HG03378 (cell line): ENCODE data around the gene MCF2.
A peak's percentile ranks its signal among the peaks of the same experiment; 100 is the strongest.
"Not testable (repeated sequence)": the region's sequence is repeated elsewhere in the genome, so short reads cannot be mapped to it uniquely, and the experiment has no call there.

Experiments used
- ATAC-seq: cut with Tn5 transposase; IDR thresholded peaks from one replicate; pipeline ENCODE4 v1.9.1; 2021; ENCODE audit warnings: mild to moderate bottlenecking, moderate library complexity; ENCODE audit not compliant: unreplicated experiment

MCF2 gene

GRCh38 chrX:139708067-139708466 lies at the start of gene MCF2:
TSS of gene MCF2 (minus strand) at chrX:139708167. CDS start at chrX:139651744, 56,423 bp downstream.
- ATAC-seq = no peak

- ATAC-seq = no peak
These were observed 43.1 kb upstream of the MCF2 start for GRCh38 chrX:139751053-139751452.

GRCh38 chrX:139750390-139750789 lies 42.4 kb upstream of the MCF2 start:
- no peak for ATAC-seq

- ATAC-seq = peak; percentile 62
These were observed 31.2 kb upstream of the MCF2 start for GRCh38 chrX:139739138-139739537.

GRCh38 chrX:139738581-139738980 lies 30.6 kb upstream of the MCF2 start:
- no peak for ATAC-seq

GRCh38 chrX:139736151-139736550 lies 28.2 kb upstream of the MCF2 start:
- no peak for ATAC-seq

- ATAC-seq = no peak
These were observed 27.0 kb upstream of the MCF2 start for GRCh38 chrX:139734996-139735395.

- ATAC-seq = peak; percentile 80
These were observed 17.8 kb upstream of the MCF2 start for GRCh38 chrX:139725720-139726119.

- no peak for ATAC-seq
These were observed 16.7 kb upstream of the MCF2 start for GRCh38 chrX:139724626-139725025.

- ATAC-seq = no peak
These were observed 13.0 kb upstream of the MCF2 start for GRCh38 chrX:139720979-139721378.

GRCh38 chrX:139720136-139720535 lies 12.2 kb upstream of the MCF2 start:
- no peak for ATAC-seq

- no peak for ATAC-seq
These were observed 5.3 kb downstream of the MCF2 start for GRCh38 chrX:139702658-139703057.

- no peak for ATAC-seq
These were observed 15.1 kb downstream of the MCF2 start for GRCh38 chrX:139692908-139693307.

GRCh38 chrX:139692506-139692849 lies 15.5 kb downstream of the MCF2 start:
- ATAC-seq = peak; percentile 45

GRCh38 chrX:139691843-139692505 lies 16.0 kb downstream of the MCF2 start:
- ATAC-seq = peak; percentile 38

- no peak for ATAC-seq
These were observed 16.5 kb downstream of the MCF2 start for GRCh38 chrX:139691493-139691842.

- ATAC-seq = not testable (repeated sequence)
These were observed 22.8 kb downstream of the MCF2 start for GRCh38 chrX:139685175-139685574.

- ATAC-seq = no peak
These were observed 27.6 kb downstream of the MCF2 start for GRCh38 chrX:139680356-139680755.

- ATAC-seq = peak; percentile 93
These were observed 60.4 kb downstream of the MCF2 start for GRCh38 chrX:139647597-139647996.

GRCh38 chrX:139642241-139642927 lies 65.6 kb downstream of the MCF2 start:
- no peak for ATAC-seq

- no peak for ATAC-seq
These were observed 67.7 kb downstream of the MCF2 start for GRCh38 chrX:139640259-139640658.

GRCh38 chrX:139639253-139639652 lies 68.7 kb downstream of the MCF2 start:
- no peak for ATAC-seq

- no peak for ATAC-seq
These were observed 107.9 kb downstream of the MCF2 start for GRCh38 chrX:139600105-139600504.
